Loucy (cell line): ENCODE measurements around the gene ACIN1.

Source experiments
- CTCF ChIP-seq: fragments of 200-600 bp; sonication (generic); conservative IDR thresholded peaks from 2 replicates; pipeline ENCODE4 v1.5.1; 2014; ENCODE audit warnings: mild to moderate bottlenecking, antibody characterized with exemption, low read length
- EZH2phosphoT487 ChIP-seq: fragments of 200-600 bp; IDR thresholded peaks from 2 replicates; pipeline ENCODE4 v1.6.1; 2018; ENCODE audit warnings: antibody characterized with exemption, mild to moderate bottlenecking, moderate library complexity, borderline replicate concordance

GRCh38 chr14:23140371-23140770 lies 45.4 kb upstream of the ACIN1 start:
- TF ChIP-seq CTCF (no peak), EZH2phosphoT487 (no peak)
